ENCODE results near the gene PZP. TPM values are rescaled to one million over a fixed set of nuclear protein-coding genes. Genes with fewer than 3 reads are reported as not detected.
"Not testable (repeated sequence)": the region's sequence is repeated elsewhere in the genome, so short reads cannot be mapped to it uniquely, and the experiment has no call there.

The PZP gene
- total RNA-seq, 2 donors from 2014 or later = not detected

DNA sequence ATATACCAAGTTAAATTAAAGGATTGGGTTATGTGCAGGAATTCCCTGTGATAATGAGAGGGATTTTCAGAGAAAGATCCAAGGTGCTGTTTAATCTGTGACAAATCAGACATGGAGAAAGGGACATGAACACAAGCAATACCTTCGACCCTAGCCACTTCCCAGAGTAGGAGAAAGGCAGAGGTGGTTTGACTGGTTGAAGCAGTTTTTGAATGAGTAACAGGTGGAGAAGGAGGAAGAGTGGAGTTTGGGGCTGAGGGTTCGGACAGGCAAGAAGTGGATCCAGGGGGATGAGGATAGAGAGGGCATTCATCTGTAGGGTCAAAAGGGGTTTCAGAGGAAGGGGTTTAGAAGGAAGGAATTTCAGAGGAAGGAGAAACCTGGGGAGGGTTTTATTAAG lies 65.1 kb downstream of the PZP start:
- Mint-ChIP-seq H3K27ac (no peak overlapping the region), H3K9me3 (peaks cover 20 to 33% of the 10 kb centered on the region in 2 donors), H3K36me3 (peaks cover 24 to 26% of the 10 kb centered on the region in 2 donors)
- no peak for DNase-seq (ENCODE audit: low spot score in 2 of 2)
- ATAC-seq = no peak

DNA sequence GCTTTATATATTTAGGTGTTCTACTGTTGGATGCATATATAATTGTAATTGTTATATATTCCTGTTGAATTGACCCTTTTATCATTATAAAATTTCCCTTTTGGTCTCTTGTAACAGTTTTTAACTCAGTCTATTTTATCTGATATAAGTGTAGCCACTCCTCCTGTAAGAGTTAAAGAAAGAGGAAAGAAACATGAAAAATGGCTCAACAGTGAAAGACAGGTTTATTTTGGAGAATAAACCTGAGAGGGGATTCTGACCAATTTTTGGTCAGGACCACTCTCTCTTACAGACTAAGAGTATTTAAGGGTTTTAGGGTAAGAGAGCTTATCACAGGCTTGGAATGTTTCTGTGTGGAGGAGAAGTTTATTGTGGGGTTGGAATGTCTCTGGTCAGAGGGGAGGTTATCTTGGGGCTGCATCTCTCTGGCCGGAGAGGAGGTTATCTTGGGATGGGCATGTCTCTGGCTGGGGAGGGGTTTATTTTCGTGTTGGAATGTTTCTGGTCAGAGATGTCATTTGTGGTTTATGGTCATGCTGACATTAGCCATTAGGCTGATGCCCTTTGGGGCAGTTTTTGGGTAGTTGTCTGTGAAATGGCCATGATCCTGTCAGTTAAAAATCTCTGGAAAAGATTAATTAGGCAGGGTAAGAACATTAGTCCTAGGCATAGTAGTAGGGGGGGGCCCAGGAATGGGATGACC lies 68.5 kb downstream of the PZP start:
- DNase-seq (ENCODE audit: low spot score in 2 of 2); ATAC-seq: not testable (repeated sequence)
- peak overlapping the region in 1 of 2 donors; percentile 7 for H3K27ac Mint-ChIP-seq
- peaks cover 11% of the 10 kb centered on the region in 2 donors for H3K36me3 Mint-ChIP-seq
- peaks cover 10 to 15% of the 10 kb centered on the region in 2 donors for H3K9me3 Mint-ChIP-seq

DNA sequence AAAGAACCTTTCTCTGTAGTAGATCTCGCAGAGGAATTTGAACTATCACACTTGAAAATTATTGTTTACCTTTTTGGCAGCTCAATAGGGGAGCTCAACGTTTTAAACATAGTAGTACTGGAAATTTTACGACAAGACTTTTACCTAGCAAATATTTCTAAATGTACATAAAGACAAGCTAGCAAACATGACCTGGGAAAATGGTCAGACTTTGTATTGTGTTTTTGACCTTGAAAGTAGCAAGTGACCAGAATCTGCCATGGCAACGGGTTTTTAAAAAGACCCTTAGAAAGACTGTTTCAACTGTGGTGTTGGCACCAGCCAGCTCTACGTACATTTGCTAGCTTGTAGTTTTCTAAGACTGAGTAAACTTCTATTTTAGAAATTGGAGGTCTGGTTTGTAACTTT lies 72.3 kb downstream of the PZP start:
- H3K36me3 Mint-ChIP-seq = no peaks in the 10 kb centered on the region

DNA sequence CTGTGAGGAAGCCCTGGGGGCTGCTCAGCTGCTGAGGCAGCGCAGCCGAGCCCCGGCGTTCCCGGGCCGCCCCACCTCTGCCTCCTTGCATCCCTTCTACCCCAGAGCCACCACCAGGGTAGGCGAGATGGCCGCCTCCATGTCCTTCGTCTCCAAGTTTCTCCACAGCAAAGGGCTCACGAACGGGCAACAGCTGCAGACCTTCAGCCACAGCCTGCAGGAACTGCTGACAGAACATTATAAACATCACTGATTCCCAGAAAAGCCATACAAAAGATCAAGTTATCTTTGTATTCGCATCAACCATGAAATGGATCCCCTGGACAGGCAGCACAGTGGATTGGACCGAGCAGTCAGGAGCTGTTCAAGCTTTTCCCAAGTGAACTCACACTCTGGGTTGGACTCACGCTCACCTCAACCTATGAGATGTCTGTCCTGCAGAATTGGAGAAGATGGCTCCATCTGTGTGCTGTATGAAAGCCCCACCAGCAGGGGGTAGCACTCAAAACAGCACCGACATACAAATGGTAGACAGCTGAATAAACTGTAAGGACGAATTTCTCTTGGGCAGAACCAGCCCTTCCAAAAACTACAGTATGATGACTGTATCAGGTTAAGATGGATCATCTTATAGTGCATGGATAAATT lies 73.1 kb downstream of the PZP start:
- DNase-seq (ENCODE audit: low spot score in 2 of 2) (peak in 1 of 2 donors; percentile 8), ATAC-seq (peak in 1 of 2 donors; percentile 22)
- no peaks in the 10 kb centered on the region for H3K36me3 Mint-ChIP-seq
- no peaks in the 10 kb centered on the region for H3K9me3 Mint-ChIP-seq
- no peak overlapping the region for H3K27ac Mint-ChIP-seq

More for the DNA sequence above, 72.3 kb downstream of the PZP start:
- no peak for ATAC-seq
- H3K9me3 Mint-ChIP-seq = no peaks in the 10 kb centered on the region
- DNase-seq (ENCODE audit: low spot score in 2 of 2) = no peak
- H3K27ac Mint-ChIP-seq = no peak overlapping the region

DNA sequence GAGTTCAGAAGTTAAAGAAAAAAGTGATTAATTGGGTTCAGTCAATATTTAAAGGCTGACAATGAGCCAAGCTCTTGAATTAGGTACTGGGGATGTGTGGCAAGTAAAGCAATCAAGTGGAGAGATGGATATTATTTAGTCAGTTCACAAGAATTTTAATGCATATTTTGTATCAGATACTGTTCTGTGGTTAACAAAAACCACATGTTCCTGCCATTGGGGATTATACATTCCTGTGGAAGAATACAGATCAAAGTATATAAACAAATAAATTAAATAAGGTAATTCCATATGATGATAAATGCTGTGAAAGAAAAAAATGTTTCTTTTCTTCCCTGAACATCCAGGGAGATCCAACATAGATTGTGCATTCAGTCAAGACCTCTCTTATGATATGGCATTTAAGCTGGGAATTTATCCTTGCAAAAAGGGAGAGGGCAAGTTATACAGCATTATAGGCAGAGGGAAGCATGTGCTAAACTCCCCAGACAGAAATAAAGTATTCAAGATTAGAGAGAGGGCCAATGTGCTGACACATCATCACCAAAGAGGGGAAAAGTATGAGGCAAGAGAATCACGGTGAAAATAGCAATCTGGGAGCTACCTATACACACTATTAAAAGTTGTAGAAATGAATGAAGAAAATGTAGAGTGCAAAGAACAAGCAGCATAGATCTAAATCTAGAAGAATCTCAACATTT lies 74.8 kb downstream of the PZP start:
- DNase-seq (ENCODE audit: low spot score in 2 of 2) = no peak
- no peak for ATAC-seq
- H3K9me3 Mint-ChIP-seq = no peaks in the 10 kb centered on the region
- H3K36me3 Mint-ChIP-seq = no peaks in the 10 kb centered on the region
- H3K27ac Mint-ChIP-seq = no peak overlapping the region

DNA sequence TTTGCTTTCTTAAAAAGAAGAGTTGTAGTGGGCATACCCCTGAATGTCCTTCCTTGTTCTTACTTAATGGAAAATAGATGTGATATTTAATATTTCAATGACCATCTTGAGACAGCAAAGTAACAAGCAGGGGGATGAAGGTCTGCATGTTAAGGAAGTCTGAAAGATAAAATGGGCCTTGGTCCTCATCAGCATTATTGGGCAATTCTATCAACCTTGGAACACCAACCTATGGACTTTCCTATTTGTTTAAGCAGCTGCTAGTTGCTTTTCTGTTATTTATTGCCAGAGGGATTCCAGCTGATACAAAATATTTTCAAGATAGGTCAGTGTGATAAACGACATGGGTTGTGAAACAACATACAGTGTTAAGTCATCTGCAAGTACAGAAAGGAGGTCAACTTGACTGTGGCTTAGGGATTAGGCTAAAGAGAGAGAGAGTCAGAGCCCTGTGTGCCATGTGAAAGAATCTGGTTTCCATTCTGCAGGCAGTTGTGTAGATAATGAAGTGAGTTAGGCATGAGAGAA lies 76.1 kb downstream of the PZP start:
- ATAC-seq (no peak), DNase-seq (ENCODE audit: low spot score in 2 of 2) (no peak)
- Mint-ChIP-seq H3K9me3 (no peaks in the 10 kb centered on the region), H3K27ac (no peak overlapping the region), H3K36me3 (no peaks in the 10 kb centered on the region)

DNA sequence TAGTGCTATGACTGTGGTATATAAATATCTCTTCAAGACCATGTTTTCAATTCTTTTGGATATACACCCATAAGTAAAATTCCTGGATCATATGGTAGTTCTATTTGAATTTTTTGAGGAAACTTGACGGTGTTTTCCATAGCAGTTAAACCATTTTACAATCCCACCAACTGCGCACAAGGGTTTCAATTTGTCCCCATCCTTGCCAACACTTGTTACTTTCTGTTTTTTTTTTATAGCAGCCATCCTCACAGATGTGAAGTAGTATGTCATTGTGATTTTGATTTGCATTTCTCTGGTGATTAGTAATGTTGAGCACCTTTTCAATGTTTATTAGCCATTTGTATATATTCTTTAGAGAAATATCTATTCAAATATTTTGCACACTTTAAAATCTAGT lies 78.0 kb downstream of the PZP start:
- Mint-ChIP-seq H3K9me3 (no peaks in the 10 kb centered on the region), H3K36me3 (no peaks in the 10 kb centered on the region), H3K27ac (no peak overlapping the region)
- DNase-seq (ENCODE audit: low spot score in 2 of 2) (no peak), ATAC-seq (no peak)

DNA sequence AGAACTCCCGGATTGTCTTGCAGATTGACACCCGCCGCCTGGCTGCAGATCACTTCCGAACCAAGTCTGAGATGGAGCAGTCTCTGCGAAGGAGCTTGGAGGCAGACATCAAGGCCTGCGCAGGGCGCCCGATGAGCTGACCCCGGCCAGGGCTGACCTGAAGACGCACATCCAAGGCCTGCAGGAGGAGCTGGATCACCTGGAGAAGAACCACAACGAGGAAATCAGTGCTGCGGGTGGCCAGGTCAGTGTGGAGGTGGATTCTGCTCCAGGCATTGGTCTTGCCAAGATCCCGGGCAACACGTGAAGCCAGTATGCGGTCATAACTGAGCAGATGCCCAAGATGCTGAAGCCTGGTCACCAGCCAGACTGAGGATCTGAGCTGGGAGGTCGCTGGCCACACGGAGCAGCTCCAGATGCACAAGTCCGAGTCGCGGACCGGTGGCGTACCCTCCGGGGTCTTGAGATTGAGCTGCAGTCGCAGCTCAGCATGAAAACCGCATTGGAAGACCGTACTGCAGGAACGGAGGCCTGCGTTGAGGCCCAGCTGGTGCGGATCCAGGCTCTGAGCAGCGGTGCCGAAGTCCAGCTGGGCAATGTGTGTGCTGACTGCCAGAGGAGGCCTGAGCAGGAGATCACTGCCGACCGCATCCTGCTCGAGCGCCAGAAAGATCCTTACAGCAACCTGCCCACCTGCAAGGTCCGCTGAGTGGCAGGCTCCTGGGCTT lies 80.1 kb downstream of the PZP start:
- no peak for DNase-seq (ENCODE audit: low spot score in 2 of 2)
- Mint-ChIP-seq H3K27ac (no peak overlapping the region), H3K36me3 (no peaks in the 10 kb centered on the region), H3K9me3 (no peaks in the 10 kb centered on the region)
- no peak for ATAC-seq

DNA sequence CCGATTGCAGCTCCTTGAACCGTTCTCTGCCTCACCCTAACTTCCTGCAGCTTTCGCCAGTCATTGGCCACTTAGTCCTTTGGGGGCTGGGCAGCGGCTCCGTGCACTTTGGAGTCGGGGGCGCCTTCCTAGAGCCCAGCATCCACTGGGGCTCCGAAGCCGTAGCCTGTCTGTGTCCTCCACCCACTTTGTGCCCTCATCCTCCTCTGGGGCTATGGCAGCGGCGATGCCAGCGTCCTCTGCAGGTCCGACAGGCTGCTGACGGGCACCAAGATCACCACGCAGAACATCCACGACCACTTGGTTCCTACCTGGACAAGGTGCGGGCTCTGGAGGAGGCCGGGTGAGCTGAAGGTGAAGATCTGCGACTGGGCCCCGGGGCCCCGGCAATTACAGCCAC lies 80.7 kb downstream of the PZP start:
- DNase-seq (ENCODE audit: low spot score in 2 of 2) = no peak
- ATAC-seq = no peak
- Mint-ChIP-seq H3K36me3 (no peaks in the 10 kb centered on the region), H3K27ac (no peak overlapping the region), H3K9me3 (no peaks in the 10 kb centered on the region)

DNA sequence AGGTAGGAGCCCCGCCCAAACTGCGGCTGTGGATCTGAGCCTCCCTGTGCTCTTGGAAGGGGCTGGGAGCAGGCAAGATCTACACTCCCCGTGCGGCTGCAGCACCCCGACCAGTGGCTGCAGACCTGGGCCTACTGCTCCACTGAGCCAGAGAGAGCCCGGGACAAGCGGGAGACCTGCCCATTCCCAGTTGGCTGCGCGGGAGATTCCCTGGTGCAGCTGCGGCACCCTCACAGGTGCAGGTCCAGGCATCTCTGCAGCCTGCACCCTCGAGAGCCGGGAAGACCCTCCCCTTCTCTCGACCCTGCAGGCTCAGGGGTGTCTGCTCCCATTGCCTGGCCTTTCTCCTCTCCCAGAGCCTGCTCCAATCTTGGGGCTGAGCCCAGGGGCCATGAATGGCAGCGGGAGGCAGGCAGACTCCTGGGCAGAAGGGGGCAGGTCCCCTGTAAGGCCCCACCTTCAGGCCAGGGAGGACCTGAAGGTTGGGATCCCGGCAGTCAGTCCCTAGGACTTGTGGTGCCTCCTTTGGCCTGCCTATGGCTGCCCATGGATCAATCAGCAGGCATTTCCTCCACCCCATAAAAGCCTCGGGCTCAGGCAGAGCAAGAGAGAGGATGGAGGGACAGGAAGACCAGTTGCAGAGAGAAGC lies 83.7 kb downstream of the PZP start:
- ATAC-seq (no peak), DNase-seq (ENCODE audit: low spot score in 2 of 2) (no peak)
- no peak overlapping the region for H3K27ac Mint-ChIP-seq
- no peaks in the 10 kb centered on the region for H3K36me3 Mint-ChIP-seq
- H3K9me3 Mint-ChIP-seq = no peaks in the 10 kb centered on the region

DNA sequence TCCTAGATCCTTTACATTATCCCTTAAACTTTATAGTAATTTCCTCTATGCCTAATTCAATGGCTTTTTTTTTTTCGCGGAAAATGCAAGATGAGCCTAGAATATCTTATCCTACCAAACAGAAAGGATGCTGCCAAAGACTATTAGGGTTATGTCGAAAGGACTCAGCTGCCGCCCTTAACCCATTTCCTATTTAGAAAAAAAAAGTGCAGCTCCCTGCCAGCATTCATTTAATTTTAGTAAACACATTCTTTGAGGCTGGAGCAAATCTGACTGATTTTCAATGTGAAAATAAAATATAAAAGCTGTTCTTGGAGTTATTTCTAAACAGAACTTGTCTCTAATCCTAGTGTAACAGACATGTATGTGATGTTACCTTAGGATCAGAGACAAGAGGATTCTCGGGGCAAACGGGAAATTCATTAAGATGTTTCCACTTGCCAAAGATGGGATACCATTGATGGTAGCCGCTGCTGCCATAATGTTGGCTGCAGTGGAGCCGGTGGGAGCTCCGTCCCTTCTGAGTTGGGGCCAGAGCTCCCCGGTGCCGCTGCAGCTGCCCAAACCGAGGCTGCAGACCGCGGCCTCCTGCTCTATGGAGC lies 84.3 kb downstream of the PZP start:
- DNase-seq (ENCODE audit: low spot score in 2 of 2) (no peak), ATAC-seq (no peak)
- Mint-ChIP-seq H3K9me3 (no peaks in the 10 kb centered on the region), H3K27ac (no peak overlapping the region), H3K36me3 (no peaks in the 10 kb centered on the region)

DNA sequence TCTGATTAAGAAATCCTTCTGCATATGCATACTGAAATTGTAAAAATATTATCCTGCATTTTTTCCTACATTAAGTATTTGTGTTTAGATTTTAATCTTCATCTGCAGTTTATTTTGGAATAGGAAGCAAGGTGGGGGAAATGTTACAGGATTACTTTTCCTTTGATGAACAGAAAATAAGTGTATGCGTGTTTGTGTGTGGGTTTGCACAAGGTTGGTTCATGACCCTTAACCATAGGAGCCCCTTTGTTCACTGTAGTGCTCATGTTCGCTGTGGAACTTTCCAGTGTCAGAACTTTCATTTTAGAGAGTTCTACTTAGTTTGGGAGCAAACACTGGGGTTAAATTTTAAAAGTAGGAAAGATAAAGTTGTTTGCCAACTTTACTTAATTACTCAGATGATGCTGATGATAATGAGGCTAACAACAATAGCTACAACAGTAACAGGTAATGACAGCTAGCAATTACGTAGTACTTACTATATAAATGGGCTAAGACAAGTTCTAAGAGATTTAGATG lies 86.0 kb downstream of the PZP start:
- Mint-ChIP-seq H3K27ac (no peak overlapping the region), H3K36me3 (no peaks in the 10 kb centered on the region), H3K9me3 (no peaks in the 10 kb centered on the region)
- DNase-seq (ENCODE audit: low spot score in 2 of 2) (no peak), ATAC-seq (no peak)

DNA sequence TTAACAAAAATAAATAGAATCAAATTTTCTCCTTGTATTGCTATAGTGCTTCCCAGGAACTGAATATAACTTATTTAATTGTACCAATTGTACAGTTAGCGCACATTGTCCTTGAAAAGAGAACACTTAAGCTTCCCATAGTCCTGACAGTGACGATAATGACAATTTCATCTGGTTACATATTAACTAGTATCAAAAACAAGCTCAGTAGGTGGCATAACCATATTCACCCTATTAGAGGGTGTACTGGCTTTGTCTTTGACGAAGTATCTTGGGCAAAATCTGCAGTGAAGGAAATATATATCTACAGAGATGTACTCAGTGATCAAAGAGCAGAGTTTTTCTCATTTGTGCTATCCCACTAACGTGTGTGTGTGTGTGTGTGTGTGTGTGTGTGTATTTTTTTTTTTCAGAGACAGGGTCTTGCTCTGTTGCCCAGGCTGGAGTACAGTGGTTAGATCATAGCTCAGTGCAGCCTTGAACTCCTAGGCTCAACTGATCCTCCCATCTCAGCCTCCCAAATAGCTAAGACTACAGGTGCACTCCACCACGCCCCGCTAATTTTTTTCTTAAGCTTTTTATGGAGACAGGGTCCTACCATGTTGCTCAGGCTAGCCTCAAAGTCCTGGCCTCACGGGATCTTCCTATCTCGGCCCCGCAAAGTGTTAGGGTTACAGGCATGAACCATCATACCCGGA lies 87.6 kb downstream of the PZP start:
- H3K9me3 Mint-ChIP-seq = no peaks in the 10 kb centered on the region
- ATAC-seq = no peak
- H3K27ac Mint-ChIP-seq = no peak overlapping the region
- no peaks in the 10 kb centered on the region for H3K36me3 Mint-ChIP-seq
- no peak for DNase-seq (ENCODE audit: low spot score in 2 of 2)

DNA sequence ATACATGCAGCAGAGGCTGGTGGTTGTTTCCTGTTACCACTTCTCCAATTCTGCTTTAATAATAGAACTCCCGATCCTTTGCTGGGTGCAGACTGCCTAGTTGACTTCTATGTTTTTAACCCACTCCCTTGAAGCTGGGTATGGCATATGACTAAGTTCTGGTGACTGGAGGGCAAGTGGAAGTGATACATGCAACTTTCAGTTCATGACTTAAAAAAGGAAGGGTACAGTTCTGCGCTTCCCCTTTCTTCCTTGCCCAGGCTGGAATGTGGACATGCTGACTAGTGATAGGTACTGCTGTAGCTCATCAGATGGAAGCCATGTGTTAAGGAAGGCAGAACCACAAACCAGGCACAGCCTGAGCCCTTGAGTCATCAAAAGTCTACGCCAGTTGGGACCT lies 90.0 kb downstream of the PZP start:
- no peak overlapping the region for H3K27ac Mint-ChIP-seq

DNA sequence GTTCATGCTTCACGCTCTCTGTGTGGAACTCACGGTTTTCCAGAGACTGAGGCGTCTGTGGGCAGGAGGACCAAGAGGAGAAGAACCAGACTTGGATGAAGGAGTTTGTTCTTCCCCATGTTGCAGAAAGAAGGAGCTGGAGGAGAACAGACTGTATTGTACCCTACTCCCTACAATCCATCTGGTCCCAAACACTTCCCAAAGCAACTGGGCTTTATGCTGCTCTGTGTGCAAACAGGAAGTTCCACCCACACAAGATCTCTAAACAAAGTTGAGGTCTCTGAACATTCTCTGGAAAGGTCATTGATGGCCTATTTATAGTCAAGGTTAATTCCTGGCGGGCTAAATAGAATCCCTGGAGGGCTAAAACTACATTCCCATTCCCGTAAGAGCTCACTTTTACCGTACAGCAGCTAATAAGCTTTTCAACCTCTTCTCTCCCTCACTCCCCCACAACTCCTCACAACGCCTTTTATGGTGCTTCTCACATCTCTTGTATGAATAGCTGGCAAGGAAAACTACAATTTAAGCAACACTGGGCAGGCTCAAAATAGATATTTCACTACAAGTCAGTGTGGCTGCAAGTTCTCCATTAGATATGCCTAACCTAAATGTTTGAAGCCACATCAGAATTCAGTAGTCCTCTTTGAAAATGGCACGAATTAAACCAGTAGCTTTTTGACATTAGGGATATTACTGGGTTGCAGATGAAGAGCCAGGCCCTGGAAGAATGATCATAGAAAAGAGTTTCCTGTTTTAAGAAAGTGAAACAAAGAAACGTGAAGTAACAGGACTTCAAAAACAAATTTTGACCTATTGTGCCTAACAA lies 92.2 kb downstream of the PZP start, which contains the start of gene A2M:
TSS of gene A2M (minus strand) at position 189 of the 829 bp plus-strand sequence. CDS start at position 119, 70 bp downstream.
- H3K36me3 Mint-ChIP-seq = no peaks in the 10 kb centered on the region
- DNase-seq (ENCODE audit: low spot score in 2 of 2) = no peak
- ATAC-seq = no peak

More for the DNA sequence above, 90.0 kb downstream of the PZP start:
- peak; percentile 59 to 97 for ATAC-seq
- no peak for DNase-seq (ENCODE audit: low spot score in 2 of 2)
- H3K36me3 Mint-ChIP-seq = no peaks in the 10 kb centered on the region
- H3K9me3 Mint-ChIP-seq = no peaks in the 10 kb centered on the region

More for the DNA sequence above, 92.2 kb downstream of the PZP start, which contains the start of gene A2M:
- no peaks in the 10 kb centered on the region for H3K9me3 Mint-ChIP-seq
- no peak within 1 kb of the TSS for H3K27ac Mint-ChIP-seq

Measured in activated naive CD4-positive, alpha-beta T cell treated with anti-CD3 and anti-CD28 coated beads, Interleukin-2, amount 50 U/mL, for 72 hours (primary cell).